Measurements from ENCODE around the gene HIGD1A.

Gene HIGD1A

GRCh38 chr3:42796332-42796885, 7.9 kb downstream of the HIGD1A start:
- H3K27ac ChIP-seq, result no peak overlapping the region
- TF ChIP-seq, protein P1, sequence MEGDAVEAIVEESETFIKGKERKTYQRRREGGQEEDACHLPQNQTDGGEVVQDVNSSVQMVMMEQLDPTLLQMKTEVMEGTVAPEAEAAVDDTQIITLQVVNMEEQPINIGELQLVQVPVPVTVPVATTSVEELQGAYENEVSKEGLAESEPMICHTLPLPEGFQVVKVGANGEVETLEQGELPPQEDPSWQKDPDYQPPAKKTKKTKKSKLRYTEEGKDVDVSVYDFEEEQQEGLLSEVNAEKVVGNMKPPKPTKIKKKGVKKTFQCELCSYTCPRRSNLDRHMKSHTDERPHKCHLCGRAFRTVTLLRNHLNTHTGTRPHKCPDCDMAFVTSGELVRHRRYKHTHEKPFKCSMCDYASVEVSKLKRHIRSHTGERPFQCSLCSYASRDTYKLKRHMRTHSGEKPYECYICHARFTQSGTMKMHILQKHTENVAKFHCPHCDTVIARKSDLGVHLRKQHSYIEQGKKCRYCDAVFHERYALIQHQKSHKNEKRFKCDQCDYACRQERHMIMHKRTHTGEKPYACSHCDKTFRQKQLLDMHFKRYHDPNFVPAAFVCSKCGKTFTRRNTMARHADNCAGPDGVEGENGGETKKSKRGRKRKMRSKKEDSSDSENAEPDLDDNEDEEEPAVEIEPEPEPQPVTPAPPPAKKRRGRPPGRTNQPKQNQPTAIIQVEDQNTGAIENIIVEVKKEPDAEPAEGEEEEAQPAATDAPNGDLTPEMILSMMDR (conservative IDR thresholded peaks at IDR 0.05), result no peak
- no peak for TF ChIP-seq ZFX (IDR thresholded peaks at IDR 0.05)

GRCh38 chr3:42795621-42796181, 8.6 kb downstream of the HIGD1A start:
- no peak for TF ChIP-seq ZFX (IDR thresholded peaks at IDR 0.05)
- TF ChIP-seq, protein P1 (conservative IDR thresholded peaks at IDR 0.05), result no peak
- no peak overlapping the region for H3K27ac ChIP-seq

GRCh38 chr3:42790714-42791229, 13.5 kb downstream of the HIGD1A start:
- TF ChIP-seq ZFX (IDR thresholded peaks at IDR 0.05), result no peak
- TF ChIP-seq, protein P1 (conservative IDR thresholded peaks at IDR 0.05), result no peak
- H3K27ac ChIP-seq, result no peak overlapping the region

- no peak for TF ChIP-seq ZFX (IDR thresholded peaks at IDR 0.05)
- TF ChIP-seq, protein P1 (conservative IDR thresholded peaks at IDR 0.05), result no peak
- H3K27ac ChIP-seq, result no peak overlapping the region
These were observed 17.7 kb downstream of the HIGD1A start for GRCh38 chr3:42786631-42787030.

- TF ChIP-seq, protein P1 (conservative IDR thresholded peaks at IDR 0.05), result no peak
These were observed 18.1 kb downstream of the HIGD1A start for GRCh38 chr3:42786212-42786611.

DNA sequence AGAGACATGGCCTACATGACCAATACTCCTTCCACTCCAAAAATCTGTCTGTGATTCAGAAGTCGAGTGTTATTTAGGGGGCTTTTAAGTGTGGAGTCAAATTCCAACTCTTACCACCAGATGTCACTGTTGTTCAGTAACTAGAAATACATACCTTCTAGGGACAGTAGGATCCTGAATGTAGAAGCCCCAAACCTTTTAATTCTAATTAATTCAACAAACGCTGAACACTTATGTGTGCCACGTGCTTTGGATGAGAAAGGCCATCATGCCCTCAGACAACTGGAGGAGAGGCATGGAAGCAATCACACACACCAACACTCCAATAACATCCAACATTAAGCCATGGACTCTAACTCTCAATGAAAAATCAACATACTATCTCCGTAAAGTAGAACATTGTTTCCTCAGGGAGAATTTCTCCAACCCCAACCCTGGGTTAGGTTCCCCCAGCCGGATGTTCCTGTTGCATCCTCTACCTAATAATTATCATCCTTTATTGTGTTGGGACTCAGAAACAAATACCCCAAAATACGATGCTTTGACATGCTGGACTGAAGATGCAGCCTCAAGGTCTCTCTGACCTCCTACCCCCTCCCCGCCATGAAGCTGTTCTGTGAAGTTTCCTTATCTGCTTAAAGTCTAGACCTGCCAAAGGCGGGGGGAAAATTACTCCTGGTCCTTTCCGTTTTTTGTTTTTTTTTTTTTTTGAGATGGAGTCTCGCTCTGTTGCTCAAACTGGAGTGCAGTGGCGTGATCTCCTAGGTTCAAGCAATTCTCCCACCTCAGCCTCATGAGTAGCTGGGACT, 23.2 kb downstream of the HIGD1A start:
- TF ChIP-seq, protein P1 (conservative IDR thresholded peaks at IDR 0.05), result peak; percentile 81
- TF ChIP-seq ZFX (IDR thresholded peaks at IDR 0.05), result no peak
- H3K27ac ChIP-seq, result no peak overlapping the region

More at GRCh38 chr3:42786212-42786611, 18.1 kb downstream of the HIGD1A start:
- H3K27ac ChIP-seq, result no peak overlapping the region

DNA sequence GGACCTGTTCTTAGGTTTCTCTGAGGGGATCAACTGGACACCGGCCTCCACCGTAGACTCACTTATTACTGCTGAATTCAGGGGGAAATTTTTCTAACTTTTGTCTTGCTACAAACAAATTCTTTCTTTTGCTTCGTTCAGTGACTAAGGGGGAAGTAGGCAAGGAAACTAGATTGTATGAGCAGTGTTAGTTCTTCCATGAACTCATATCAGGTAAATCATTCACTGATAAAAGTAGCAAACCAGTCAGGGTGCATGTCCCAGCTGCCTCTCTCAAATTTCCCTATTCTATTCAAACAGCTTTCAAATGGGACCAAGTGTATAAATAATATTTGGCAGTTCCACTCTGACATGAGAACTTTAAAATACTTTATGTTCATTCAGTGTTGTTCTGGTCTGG, 23.9 kb downstream of the HIGD1A start:
- TF ChIP-seq ZFX (IDR thresholded peaks at IDR 0.05), result no peak
- TF ChIP-seq, protein P1 (conservative IDR thresholded peaks at IDR 0.05), result no peak
- H3K27ac ChIP-seq, result no peak overlapping the region

All from C4-2B (cell line).